Mononuclear cell (primary cell): ENCODE measurements around the gene RTKN. TPM values are rescaled to one million over a fixed set of nuclear protein-coding genes. Genes with fewer than 3 reads are reported as not detected.

Experiments used
- H3K27me3 ChIP-seq: 2 replicates; pipeline ENCODE4 v1.6.0; 2011; ENCODE audit warnings: low read length, control low read depth; ENCODE audit not compliant: insufficient read depth
- H3K4me1 ChIP-seq: 2 replicates; pipeline ENCODE4 v1.5.1; 2011; ENCODE audit warnings: mild to moderate bottlenecking, low read length, control low read depth; ENCODE audit not compliant: insufficient read depth
- H3K4me3 ChIP-seq: 2 replicates; pipeline ENCODE4 v1.5.1; 2011; ENCODE audit warnings: mild to moderate bottlenecking, low read length, moderate library complexity
- H3K9me3 ChIP-seq: 2 replicates; pipeline ENCODE4 v1.5.1; 2011; ENCODE audit warnings: low read depth, mild to moderate bottlenecking, control low read depth, low read length
- total RNA-seq: library from RNA; depleted of rRNA; stranded (reverse); fragments of >200 nt; gene quantifications from one replicate; pipeline ENCODE4 v1.2.3, GENCODE V29; 2012

The RTKN gene
- total RNA-seq, 1 donor: 0.31 TPM

GRCh38 chr2:74418312-74418711, 23.4 kb downstream of the RTKN start:
- Histone ChIP-seq H3K9me3 (no peaks in the 10 kb centered on the region), H3K27me3 (no peaks in the 10 kb centered on the region), H3K4me3 (no peak overlapping the region), H3K4me1 (peaks cover 55% of the 10 kb centered on the region)

- Histone ChIP-seq H3K9me3 (no peaks in the 10 kb centered on the region), H3K27me3 (no peaks in the 10 kb centered on the region), H3K4me3 (no peak overlapping the region), H3K4me1 (peaks cover 60% of the 10 kb centered on the region)
Observed at GRCh38 chr2:74417763-74418162, 24.0 kb downstream of the RTKN start.

DNA sequence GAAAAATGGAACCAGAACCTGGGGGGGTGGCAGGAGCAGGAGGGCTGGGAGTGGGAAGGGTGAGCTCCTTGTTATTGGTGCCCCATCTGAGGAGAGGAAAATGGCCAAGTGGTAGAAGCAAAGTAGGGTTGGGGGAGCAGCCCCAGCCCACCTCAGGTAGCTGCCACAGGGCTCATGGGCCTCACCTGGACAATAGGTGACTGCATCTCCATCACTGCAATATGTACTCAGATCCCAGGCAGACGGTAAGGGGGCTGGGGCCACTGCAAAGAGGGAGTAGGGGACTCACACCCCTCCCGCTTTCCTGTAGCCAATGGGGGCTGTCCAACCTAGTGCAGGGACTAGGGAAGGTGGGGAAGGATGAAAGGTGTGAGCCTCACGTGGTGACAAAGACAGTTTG, 24.5 kb downstream of the RTKN start:
- H3K4me1 ChIP-seq: peaks cover 58% of the 10 kb centered on the region
- H3K9me3 ChIP-seq: no peaks in the 10 kb centered on the region
- no peaks in the 10 kb centered on the region for H3K27me3 ChIP-seq
- no peak overlapping the region for H3K4me3 ChIP-seq

GRCh38 chr2:74416778-74417177, 25.0 kb downstream of the RTKN start:
- Histone ChIP-seq H3K27me3 (no peaks in the 10 kb centered on the region), H3K4me1 (peaks cover 54% of the 10 kb centered on the region), H3K4me3 (no peak overlapping the region), H3K9me3 (no peaks in the 10 kb centered on the region)

DNA sequence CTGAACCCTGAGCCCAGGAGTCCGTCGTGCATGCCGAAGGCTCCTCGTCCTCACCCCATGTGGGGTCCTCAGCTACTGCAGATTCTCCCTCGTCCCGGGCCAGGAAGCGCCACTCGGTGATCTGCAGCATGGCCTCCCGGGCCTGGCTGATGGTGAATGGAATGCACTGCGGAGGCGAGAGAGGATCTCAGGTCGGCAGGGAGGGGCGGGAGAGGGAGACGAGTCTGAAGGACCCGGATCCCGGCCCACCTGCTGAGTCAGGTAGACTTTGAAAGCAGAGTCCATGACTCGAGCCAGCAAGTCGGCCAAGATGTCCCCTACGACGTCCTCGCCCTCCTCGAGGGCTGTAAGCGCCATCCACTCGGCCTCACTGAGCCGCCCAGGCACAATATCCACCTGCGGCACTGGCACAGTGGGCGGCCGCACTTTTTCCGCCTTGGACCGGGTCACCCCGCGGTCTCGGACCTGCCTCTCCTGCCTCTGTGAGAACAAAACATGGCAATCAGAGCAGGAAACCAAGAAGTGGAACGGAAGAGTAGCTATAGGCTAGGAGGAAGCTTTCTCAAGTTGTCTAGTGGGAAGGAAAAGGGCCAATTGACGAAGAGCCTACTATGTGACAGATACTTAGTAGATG, 25.9 kb downstream of the RTKN start:
- Histone ChIP-seq H3K27me3 (no peaks in the 10 kb centered on the region), H3K4me3 (peak overlapping the region; percentile 38), H3K4me1 (peaks cover 47% of the 10 kb centered on the region), H3K9me3 (no peaks in the 10 kb centered on the region)

DNA sequence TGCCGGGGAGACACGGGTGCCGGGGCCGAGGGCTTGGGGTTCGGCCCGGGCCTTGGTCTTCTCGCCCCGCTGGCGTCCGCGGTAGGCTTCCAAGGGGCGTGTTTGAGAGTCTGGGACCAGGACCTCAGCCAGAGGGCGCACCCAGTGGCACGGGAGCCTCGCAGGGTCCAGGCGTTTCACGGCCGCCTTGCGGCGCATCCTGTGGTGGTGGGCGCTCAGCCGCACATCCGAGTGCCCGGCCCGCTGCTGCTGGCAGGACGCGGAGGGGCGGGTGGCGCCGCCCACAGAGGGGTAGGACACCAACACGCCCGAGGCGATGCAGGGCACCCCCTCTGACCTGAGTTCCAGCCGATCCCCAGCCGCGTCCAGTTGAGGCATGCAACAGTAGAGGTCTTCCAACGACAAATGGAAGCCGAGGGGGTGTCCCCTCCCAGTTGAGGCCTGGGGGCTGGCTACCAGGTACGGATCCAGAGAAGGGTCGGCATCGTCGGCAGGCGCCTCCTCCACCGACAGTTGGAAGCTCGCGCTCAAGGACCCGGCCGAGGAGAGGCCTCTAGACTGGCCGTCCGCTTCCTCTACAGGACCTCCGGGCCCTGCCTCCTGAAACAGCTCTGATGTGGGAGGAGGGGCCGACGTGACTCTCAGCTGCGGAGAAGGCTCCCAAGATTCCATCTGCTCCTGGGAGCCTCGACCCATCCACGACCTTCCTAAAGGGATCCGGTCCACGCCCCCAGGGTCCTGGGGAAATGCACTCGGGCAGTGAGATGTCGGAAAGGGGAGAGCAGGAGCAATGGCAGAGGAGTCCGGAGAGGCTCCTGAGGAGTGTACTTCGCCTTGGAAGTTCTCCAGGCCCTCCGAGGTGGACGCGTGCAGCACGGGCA, 26.6 kb downstream of the RTKN start:
- Histone ChIP-seq H3K27me3 (no peaks in the 10 kb centered on the region), H3K9me3 (no peaks in the 10 kb centered on the region), H3K4me1 (peaks cover 40% of the 10 kb centered on the region), H3K4me3 (peak overlapping the region; percentile 38)

DNA sequence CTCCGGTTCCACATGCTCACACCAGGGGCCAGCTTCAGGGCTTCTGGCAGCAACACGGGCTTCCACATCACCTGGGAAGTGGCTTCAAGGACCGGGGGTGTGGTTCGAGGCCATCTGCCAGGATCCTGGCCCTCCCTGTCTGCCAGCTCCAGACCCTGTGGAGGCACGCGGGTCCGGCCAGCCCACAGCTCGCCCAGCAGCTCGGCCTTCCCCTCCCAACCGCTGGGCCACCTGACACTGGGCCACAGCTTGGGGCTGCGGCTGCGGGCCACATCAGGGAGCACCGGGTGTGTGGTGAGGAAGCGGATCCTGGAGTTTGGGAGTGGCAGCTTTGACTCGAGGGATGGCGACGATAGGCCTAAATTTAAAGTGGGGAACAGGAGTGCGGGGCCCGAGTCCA, 27.3 kb downstream of the RTKN start:
- no peaks in the 10 kb centered on the region for H3K9me3 ChIP-seq
- H3K4me1 ChIP-seq: peaks cover 36% of the 10 kb centered on the region
- no peaks in the 10 kb centered on the region for H3K27me3 ChIP-seq
- peak overlapping the region; percentile 38 for H3K4me3 ChIP-seq

DNA sequence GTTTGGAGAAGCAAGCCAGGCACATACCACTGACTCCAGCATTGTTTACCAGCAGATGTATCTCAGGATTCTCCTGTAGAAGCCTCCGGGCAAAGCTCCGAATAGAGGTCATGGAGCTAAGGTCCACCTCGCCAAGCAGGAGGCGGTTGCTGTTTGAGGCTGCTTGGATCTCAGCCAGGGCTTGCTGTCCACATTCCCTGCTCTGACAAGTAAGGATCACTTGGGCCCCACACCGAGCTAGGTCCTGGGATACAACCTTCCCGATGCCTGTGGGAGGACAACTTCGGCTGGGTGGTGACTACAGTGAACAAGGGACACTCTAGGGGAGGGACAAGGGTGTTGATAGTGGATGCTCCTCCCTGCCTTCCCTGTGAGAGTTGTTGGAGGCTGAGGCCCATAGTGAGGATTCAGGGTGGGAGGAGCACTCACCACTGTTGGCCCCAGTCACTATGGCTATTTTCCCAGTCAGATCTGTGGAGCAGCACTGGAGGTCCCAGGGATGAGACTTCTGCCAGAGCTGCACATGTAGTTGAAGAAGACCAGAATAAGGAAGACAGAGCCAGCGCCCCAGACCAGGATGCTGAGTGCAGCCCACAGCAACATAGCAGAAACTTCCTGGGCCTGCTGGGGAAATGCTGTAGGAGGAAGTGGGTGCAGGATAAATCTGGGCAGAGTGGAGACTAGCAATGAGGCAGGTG, 28.6 kb downstream of the RTKN start:
- peaks cover 32% of the 10 kb centered on the region for H3K4me1 ChIP-seq
- H3K4me3 ChIP-seq: no peak overlapping the region
- H3K27me3 ChIP-seq: no peaks in the 10 kb centered on the region
- no peaks in the 10 kb centered on the region for H3K9me3 ChIP-seq

DNA sequence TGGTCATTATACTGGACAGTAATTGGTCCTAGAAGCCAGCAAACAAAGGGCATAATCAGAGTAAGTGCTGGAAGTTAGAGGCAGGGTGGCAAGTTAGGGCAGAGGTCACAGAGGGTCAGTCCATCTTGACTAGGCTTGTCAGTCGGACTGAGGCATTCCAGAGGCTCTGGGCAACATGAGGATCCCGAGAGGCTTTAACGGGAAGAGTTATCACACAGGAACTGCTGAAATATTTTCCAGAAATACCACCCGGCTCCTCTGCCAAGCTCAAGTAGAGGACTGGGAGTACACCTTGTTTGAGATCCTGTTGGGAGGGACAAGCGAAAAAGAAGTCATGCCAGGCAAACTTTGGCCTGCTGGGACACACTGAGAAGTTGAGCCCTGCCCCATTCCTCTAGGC, 34.1 kb downstream of the RTKN start:
- Histone ChIP-seq H3K4me1 (no peaks in the 10 kb centered on the region), H3K27me3 (no peaks in the 10 kb centered on the region), H3K4me3 (no peak overlapping the region), H3K9me3 (no peaks in the 10 kb centered on the region)

- Histone ChIP-seq H3K4me1 (no peaks in the 10 kb centered on the region), H3K4me3 (no peak overlapping the region), H3K27me3 (no peaks in the 10 kb centered on the region), H3K9me3 (no peaks in the 10 kb centered on the region)
Observed at GRCh38 chr2:74406035-74406434, 35.7 kb downstream of the RTKN start.

DNA sequence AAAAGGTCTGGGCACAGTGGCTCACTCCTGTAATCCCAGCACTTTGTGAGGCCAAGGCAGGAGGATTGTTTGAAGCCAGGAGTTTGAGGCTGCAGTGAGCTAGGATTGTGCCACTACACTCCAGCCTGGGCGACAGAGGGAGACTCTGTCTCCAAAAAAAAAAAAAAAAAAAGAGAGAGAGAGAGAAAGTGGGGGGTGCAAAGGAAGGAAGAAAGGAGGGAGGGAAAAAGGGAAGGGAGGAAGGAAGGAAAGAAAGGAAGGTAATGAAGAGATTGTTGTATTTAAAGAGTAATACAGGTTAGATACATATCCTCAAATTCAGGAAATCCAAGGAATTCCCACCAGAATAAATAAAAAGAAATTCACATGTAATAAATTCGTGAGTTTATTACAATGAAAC, 39.8 kb downstream of the RTKN start:
- Histone ChIP-seq H3K27me3 (no peaks in the 10 kb centered on the region), H3K4me1 (no peaks in the 10 kb centered on the region), H3K9me3 (no peaks in the 10 kb centered on the region), H3K4me3 (no peak overlapping the region)

DNA sequence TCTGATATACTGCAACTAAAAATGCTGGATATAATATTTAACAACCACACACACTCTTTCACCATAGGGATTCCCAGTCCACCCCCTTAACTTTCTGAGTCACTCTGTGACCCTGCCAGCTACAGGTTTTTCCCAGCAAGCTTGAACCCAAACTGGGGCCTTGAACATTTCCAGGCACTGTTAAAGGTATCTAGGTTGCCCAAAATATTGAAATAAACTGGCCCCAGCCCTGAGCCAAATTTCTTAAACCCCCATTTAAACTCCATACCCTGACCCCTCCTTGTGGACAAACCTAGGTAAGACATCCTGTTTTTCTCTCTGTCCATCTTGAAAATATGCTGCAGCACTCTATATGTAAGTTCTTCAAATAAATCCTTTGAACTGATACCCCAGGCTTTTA, 42.0 kb downstream of the RTKN start:
- Histone ChIP-seq H3K9me3 (no peaks in the 10 kb centered on the region), H3K27me3 (peaks cover 1% of the 10 kb centered on the region), H3K4me1 (no peaks in the 10 kb centered on the region), H3K4me3 (no peak overlapping the region)

DNA sequence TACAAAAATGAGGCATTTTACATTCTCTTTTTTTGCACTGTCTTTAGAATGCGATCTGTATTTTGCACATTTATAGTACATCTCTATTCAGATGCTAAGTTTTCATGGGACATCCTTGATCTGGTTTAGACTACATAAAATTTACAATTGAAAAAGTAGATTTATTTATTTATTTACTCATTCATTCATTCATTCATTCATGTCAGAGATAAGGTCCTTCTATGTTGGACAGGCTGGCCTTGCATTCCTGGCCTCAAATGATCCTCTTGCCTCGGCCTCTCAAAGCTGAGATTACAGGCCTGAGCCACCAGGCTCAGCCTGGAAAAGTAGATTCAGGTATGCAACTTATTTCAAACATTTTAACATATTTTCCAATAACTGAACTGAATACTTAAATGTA, 45.6 kb downstream of the RTKN start:
- no peaks in the 10 kb centered on the region for H3K9me3 ChIP-seq
- peaks cover 5% of the 10 kb centered on the region for H3K4me1 ChIP-seq
- H3K27me3 ChIP-seq: peaks cover 5% of the 10 kb centered on the region
- no peak overlapping the region for H3K4me3 ChIP-seq

DNA sequence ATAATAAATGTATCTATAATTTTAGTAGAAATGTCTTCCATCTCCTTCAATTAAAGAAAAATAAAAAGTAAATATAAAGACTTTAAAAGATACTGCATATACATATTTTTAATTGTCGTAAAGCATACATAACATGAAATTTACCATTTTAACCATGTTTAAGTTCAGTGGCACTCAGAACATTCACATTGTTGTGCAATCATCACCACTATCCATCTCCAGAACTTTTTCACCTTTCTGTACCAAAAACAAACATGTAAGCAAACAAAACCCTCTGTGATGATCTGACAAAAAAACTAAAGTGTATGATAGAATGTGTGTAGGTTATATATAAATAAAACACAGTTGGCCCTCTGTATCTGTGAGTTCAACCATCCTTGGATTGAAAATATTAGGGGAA, 48.2 kb downstream of the RTKN start:
- Histone ChIP-seq H3K27me3 (peaks cover 5% of the 10 kb centered on the region), H3K9me3 (no peaks in the 10 kb centered on the region), H3K4me1 (peaks cover 24% of the 10 kb centered on the region), H3K4me3 (no peak overlapping the region)

DNA sequence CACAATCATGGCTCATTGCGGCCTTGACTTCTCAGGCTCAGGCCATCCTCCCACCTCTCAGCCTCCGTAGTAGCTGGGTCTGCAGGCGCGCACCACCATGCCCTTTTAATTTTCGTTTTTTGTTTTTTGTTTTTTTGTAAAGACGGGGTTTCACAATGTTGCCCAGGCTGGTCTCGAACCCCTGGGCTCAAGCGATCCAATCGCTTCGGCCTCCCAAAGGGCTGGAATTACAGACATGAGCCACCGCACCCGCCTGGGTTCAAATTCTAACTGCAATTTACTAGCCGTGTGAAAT, 49.3 kb downstream of the RTKN start:
- Histone ChIP-seq H3K9me3 (no peaks in the 10 kb centered on the region), H3K27me3 (peaks cover 5% of the 10 kb centered on the region), H3K4me3 (no peak overlapping the region), H3K4me1 (peaks cover 32% of the 10 kb centered on the region)
